Measurements from ENCODE around the gene OR8J3. TPM values are rescaled to one million over a fixed set of nuclear protein-coding genes. Genes with fewer than 3 reads are reported as not detected.

Gene OR8J3
- total and polyA plus RNA-seq, 2 of the 8 experiments (the other 6 are each of a cell fraction or from before 2014, with no cell fraction given), result not detected

- ChIA-PET POLR2A (ENCODE audit: partially characterized antibody) (no interaction called here), CTCF (ENCODE audit: partially characterized antibody) (no interaction called here)
- no peak within 1 kb of the TSS for H3K14ac ChIP-seq (ENCODE audit: insufficient read length)
- no peak within 1 kb of the TSS for H2BK20ac ChIP-seq (ENCODE audit: low read length)
- no peak within 1 kb of the TSS for H4K91ac ChIP-seq (replicated peaks; ENCODE audit: insufficient read length, low read length)
- no peak within 1 kb of the TSS for H2AK5ac ChIP-seq (ENCODE audit: low read depth, low read length)
- DNase-seq (ENCODE audit: low read depth in 1 of 2, low spot score in 2 of 2) (no peak), FAIRE-seq (no peak)
- H3K9me3 ChIP-seq (ENCODE audit: insufficient read depth in 2 of 2, low read depth in 1 of 2, low read length in 1 of 2), result peaks cover 0 to 7% of the 10 kb centered on the region in 2 experiments; a peak in 1 of 4 replicates
- H3K79me2 ChIP-seq (ENCODE audit: control insufficient read depth in 1 of 2, insufficient read depth in 2 of 2, low read length in 2 of 2), result no peaks in the 10 kb centered on the region
- TF ChIP-seq RXRA (IDR thresholded peaks at IDR 0.05; ENCODE audit: insufficient read depth, low read depth, low read length) (no peak), EZH2 (IDR thresholded peaks at IDR 0.05; ENCODE audit: low read depth, low read length, severe bottlenecking) (no peak)
- 90% methylated on average over 3 of the region's 3 CpGs; no CpG with 5 or more reads in 1 of the 2 experiments for WGBS, 2 experiments (ENCODE audit: extremely low coverage in 1 of 2, insufficient coverage in 1 of 2, insufficient read length in 1 of 2, insufficient replicate concordance in 2 of 2, low coverage in 1 of 2, low lambda C conversion rate in 2 of 2, missing lambda C conversion rate in 1 of 2)
- H3K23ac ChIP-seq (ENCODE audit: insufficient read length), result no peak within 1 kb of the TSS
- H2BK12ac ChIP-seq (ENCODE audit: low read depth, low read length), result no peak within 1 kb of the TSS
- no peak within 1 kb of the TSS for H3K56ac ChIP-seq (replicated peaks; ENCODE audit: insufficient read length, low read depth, low read length)
- no peak within 1 kb of the TSS for H4K8ac ChIP-seq (ENCODE audit: extremely low read depth, insufficient read depth, low read length)
- no peak within 1 kb of the TSS for H4K5ac ChIP-seq (ENCODE audit: insufficient read length, low read depth, low read length)
- no peak within 1 kb of the TSS for H3K18ac ChIP-seq (ENCODE audit: extremely low read depth, low read length)
- no peak within 1 kb of the TSS for H3K9ac ChIP-seq (replicated peaks in 1 of 4; ENCODE audit: extremely low read depth in 1 of 4, low read depth in 3 of 4, low read length in 3 of 4)
- no peak within 1 kb of the TSS for H2AFZ ChIP-seq (ENCODE audit: low read length)
- H2BK15ac ChIP-seq (ENCODE audit: low read length), result no peak within 1 kb of the TSS
- H2BK120ac ChIP-seq (replicated peaks; ENCODE audit: low read depth, low read length), result no peak within 1 kb of the TSS
- no peak within 1 kb of the TSS for H3K27ac ChIP-seq (ENCODE audit: low read depth, low read length)
- H3K4me3 ChIP-seq (ENCODE audit: extremely low read depth in 1 of 4, insufficient read depth in 2 of 4, low read depth in 3 of 4, low read length in 4 of 4), result no peak within 1 kb of the TSS
- no peaks in the 10 kb centered on the region for H3K23me2 ChIP-seq (ENCODE audit: low read depth, low read length)
- no peak within 1 kb of the TSS for H2BK5ac ChIP-seq (ENCODE audit: low read depth, low read length)
- no peaks in the 10 kb centered on the region for H4K20me1 ChIP-seq (replicated peaks in 1 of 2; ENCODE audit: control insufficient read depth in 1 of 2, insufficient read depth in 2 of 2, low read length in 2 of 2)
- H3K4ac ChIP-seq (replicated peaks; ENCODE audit: insufficient read length, low read depth, low read length), result no peak within 1 kb of the TSS
- H3K79me1 ChIP-seq (ENCODE audit: low read depth, low read length), result no peaks in the 10 kb centered on the region
- no peaks in the 10 kb centered on the region for H3K4me1 ChIP-seq (replicated peaks in 1 of 4; ENCODE audit: control insufficient read depth in 3 of 4, insufficient read depth in 4 of 4, low read length in 3 of 4)
- no peaks in the 10 kb centered on the region for H3K27me3 ChIP-seq (replicated peaks in 1 of 4; ENCODE audit: control insufficient read depth in 3 of 4, extremely low read depth in 1 of 4, insufficient read depth in 3 of 4, low read length in 3 of 4)
- no peaks in the 10 kb centered on the region; a peak in 1 of 8 replicates for H3K36me3 ChIP-seq (ENCODE audit: control insufficient read depth in 2 of 4, insufficient read depth in 4 of 4, low read length in 3 of 4)
- H3K4me2 ChIP-seq (ENCODE audit: insufficient read depth in 1 of 2, low read depth in 2 of 2, low read length in 2 of 2), result no peak within 1 kb of the TSS
Measured at GRCh38 chr11:56160217-56160616, 20.2 kb upstream of the OR8J3 start, which contains the start of gene OR8K5. Gene OR8K5, minus strand, starts transcription at chr11:56160317. Its CDS starts 0 bp downstream, at chr11:56160317.
